Mammary epithelial cell (primary cell): Measurements from ENCODE around the gene CTTNBP2.

ENCODE experiments used
- EZH2 ChIP-seq: IDR thresholded peaks from 2 replicates; pipeline ENCODE4 v1.6.1; 2012; ENCODE audit warnings: low read length, inconsistent platforms, borderline replicate concordance
- TF ChIP-seq, protein P1 (sequence below), 2 donors: IDR thresholded peaks in 1 of 2; conservative IDR thresholded peaks in 1 of 2; 2 replicates each; pipeline ENCODE4 v1.5.1; 2011 to 2012; ENCODE audit warnings: inconsistent platforms in 2 of 2, low read length in 2 of 2, mild to moderate bottlenecking in 2 of 2, control low read depth in 1 of 2, low read depth in 1 of 2; ENCODE audit not compliant: insufficient read depth in 1 of 2; ENCODE audit errors: extremely low read depth in 1 of 2

DNA sequence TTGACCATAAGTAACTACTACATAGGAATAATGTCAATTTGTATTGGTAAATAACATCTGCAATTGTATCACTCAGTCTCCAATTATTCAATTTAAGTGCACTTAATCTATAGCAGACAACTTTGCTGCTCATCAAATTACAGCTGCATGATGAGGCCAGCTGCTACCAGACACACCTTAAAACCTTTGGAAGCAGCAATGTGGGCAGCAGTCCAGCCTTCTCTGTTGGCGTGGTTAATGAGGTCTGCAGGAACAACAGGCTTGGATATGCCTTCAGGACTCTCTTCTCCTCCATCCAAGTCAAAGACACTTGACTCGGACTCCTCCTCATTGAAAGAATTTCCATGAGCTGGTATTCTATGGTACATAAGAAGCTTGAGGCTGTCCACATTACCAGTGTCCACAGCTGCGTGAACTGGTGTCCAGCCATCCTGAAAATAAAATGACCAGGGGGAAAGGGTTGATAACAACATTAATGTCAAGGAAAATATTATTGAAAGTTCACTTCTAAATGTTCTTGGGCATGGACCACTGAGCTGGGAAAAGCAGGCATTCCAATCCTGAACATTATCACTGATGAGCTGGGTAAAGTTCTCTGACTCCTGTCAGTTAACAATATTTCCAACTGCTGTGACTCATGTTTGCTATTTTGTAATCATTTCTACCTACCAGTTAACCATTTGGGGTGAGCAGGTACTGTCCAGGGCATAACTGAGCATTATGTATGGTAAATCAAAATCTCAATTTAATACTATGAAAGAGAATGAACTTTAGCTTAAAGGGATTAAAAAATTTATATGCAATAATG, 95.7 kb downstream of the CTTNBP2 start:
- TF ChIP-seq, protein P1, sequence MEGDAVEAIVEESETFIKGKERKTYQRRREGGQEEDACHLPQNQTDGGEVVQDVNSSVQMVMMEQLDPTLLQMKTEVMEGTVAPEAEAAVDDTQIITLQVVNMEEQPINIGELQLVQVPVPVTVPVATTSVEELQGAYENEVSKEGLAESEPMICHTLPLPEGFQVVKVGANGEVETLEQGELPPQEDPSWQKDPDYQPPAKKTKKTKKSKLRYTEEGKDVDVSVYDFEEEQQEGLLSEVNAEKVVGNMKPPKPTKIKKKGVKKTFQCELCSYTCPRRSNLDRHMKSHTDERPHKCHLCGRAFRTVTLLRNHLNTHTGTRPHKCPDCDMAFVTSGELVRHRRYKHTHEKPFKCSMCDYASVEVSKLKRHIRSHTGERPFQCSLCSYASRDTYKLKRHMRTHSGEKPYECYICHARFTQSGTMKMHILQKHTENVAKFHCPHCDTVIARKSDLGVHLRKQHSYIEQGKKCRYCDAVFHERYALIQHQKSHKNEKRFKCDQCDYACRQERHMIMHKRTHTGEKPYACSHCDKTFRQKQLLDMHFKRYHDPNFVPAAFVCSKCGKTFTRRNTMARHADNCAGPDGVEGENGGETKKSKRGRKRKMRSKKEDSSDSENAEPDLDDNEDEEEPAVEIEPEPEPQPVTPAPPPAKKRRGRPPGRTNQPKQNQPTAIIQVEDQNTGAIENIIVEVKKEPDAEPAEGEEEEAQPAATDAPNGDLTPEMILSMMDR (conservative IDR thresholded peaks at IDR 0.05 in 1 of 2, IDR thresholded peaks at IDR 0.05 in 1 of 2; ENCODE audit: extremely low read depth in 1 of 2, insufficient read depth in 1 of 2, low read depth in 1 of 2, low read length in 2 of 2): no peak
- no peak for TF ChIP-seq EZH2
